Measurements from ENCODE around the gene RAMP3. TPM values are rescaled to one million over a fixed set of nuclear protein-coding genes. Genes with fewer than 3 reads are reported as not detected.

RAMP3 gene
- total RNA-seq, 4 donors from 2014 or later, result 11.9 to 182 (median 57.5) TPM

- Histone ChIP-seq H3K9me3 (no peaks in the 10 kb centered on the region), H3K4me3 (no peak overlapping the region), H3K27me3 (no peaks in the 10 kb centered on the region), H3K4me1 (no peaks in the 10 kb centered on the region), H3K27ac (no peak overlapping the region), H3K36me3 (no peaks in the 10 kb centered on the region)
- TF ChIP-seq CTCF (IDR thresholded peaks at IDR 0.05), result no peak
- TF ChIP-seq POLR2A (IDR thresholded peaks at IDR 0.05), result no peak
- no peak for DNase-seq
- intact Hi-C loops (cut with DNase I; ENCODE audit: low total_unique reads), result no loop called here
Observed at GRCh38 chr7:45147858-45148652, 9.5 kb upstream of the RAMP3 start.

- intact Hi-C loops (cut with DNase I; ENCODE audit: low total_unique reads), result no loop called here
- no peak for TF ChIP-seq POLR2A (IDR thresholded peaks at IDR 0.05)
- no peak for TF ChIP-seq CTCF (IDR thresholded peaks at IDR 0.05)
- no peaks in the 10 kb centered on the region for H3K27me3 ChIP-seq
Observed at GRCh38 chr7:45148653-45148973, 9.0 kb upstream of the RAMP3 start.

GRCh38 chr7:45149606-45150005 lies 8.0 kb upstream of the RAMP3 start:
- Histone ChIP-seq H3K9me3 (no peaks in the 10 kb centered on the region), H3K4me1 (no peaks in the 10 kb centered on the region), H3K36me3 (no peaks in the 10 kb centered on the region), H3K27ac (no peak overlapping the region), H3K4me3 (no peak overlapping the region), H3K27me3 (no peaks in the 10 kb centered on the region)
- no peak for DNase-seq
- TF ChIP-seq POLR2A (IDR thresholded peaks at IDR 0.05), result no peak
- TF ChIP-seq CTCF (IDR thresholded peaks at IDR 0.05), result no peak
- intact Hi-C loops (cut with DNase I; ENCODE audit: low total_unique reads), result loop anchor here (10.0 kb wide), 1 partner anchor 105 kb away; no protein-coding TSS in a partner anchor

More at GRCh38 chr7:45148653-45148973, 9.0 kb upstream of the RAMP3 start:
- Histone ChIP-seq H3K4me3 (no peak overlapping the region), H3K4me1 (no peaks in the 10 kb centered on the region), H3K9me3 (no peaks in the 10 kb centered on the region), H3K36me3 (no peaks in the 10 kb centered on the region), H3K27ac (no peak overlapping the region)
- DNase-seq, result no peak

- intact Hi-C loops (cut with DNase I; ENCODE audit: low total_unique reads), result loop anchor here (10.0 kb wide), 1 partner anchor 105 kb away; no protein-coding TSS in a partner anchor
- DNase-seq, result no peak
- H3K9me3 ChIP-seq, result no peaks in the 10 kb centered on the region
- H3K36me3 ChIP-seq, result no peaks in the 10 kb centered on the region
- H3K4me1 ChIP-seq, result no peaks in the 10 kb centered on the region
- H3K27me3 ChIP-seq, result no peaks in the 10 kb centered on the region
- no peak overlapping the region for H3K4me3 ChIP-seq
- TF ChIP-seq CTCF (IDR thresholded peaks at IDR 0.05) (no peak), POLR2A (IDR thresholded peaks at IDR 0.05) (no peak)
- H3K27ac ChIP-seq, result no peak overlapping the region
Observed at GRCh38 chr7:45150199-45150598, 7.4 kb upstream of the RAMP3 start.

- intact Hi-C loops (cut with DNase I; ENCODE audit: low total_unique reads), result loop anchor here (10.0 kb wide), 1 partner anchor 104 kb away; no protein-coding TSS in a partner anchor
- H3K27me3 ChIP-seq, result no peaks in the 10 kb centered on the region
- H3K9me3 ChIP-seq, result no peaks in the 10 kb centered on the region
- no peaks in the 10 kb centered on the region for H3K36me3 ChIP-seq
- no peak for DNase-seq
- H3K4me3 ChIP-seq, result no peak overlapping the region
- TF ChIP-seq POLR2A (IDR thresholded peaks at IDR 0.05) (no peak), CTCF (IDR thresholded peaks at IDR 0.05) (no peak)
- no peak overlapping the region for H3K27ac ChIP-seq
- no peaks in the 10 kb centered on the region for H3K4me1 ChIP-seq
Observed at GRCh38 chr7:45151131-45151684, 6.4 kb upstream of the RAMP3 start.

Measured in uterus (tissue), 4 donors.